HG03378 (cell line): Measurements from ENCODE around the gene TSPAN18.

ENCODE experiments used
- ATAC-seq: cut with Tn5 transposase; IDR thresholded peaks from one replicate; pipeline ENCODE4 v1.9.1; 2021; ENCODE audit warnings: mild to moderate bottlenecking, moderate library complexity; ENCODE audit not compliant: unreplicated experiment

The TSPAN18 gene

DNA sequence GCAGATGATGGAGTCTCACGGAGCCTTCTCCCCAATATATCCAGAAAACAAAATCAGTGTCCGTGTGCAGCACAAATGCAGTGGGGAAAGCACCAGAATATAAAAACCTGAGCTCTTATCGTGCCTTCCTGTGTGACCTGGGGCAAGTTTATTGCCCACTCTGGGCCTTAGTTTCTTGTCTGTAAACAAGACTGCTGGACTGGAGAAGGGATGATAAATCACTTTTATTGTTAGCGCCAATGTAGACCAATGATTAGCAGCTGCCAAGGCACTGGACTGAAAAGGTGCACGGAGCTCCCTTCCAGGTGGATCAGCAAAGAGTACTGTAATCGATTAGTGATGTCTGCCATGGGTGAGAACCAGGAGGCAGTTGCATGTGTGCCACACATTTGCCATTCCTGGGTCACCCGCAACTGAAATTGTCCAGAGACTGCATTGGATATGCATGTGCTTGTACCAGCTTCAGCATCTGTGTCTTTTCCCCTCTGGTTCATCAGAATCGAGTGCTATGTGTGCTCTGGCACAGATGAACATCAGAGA, 89.2 kb downstream of the TSPAN18 start:
- no peak for ATAC-seq

DNA sequence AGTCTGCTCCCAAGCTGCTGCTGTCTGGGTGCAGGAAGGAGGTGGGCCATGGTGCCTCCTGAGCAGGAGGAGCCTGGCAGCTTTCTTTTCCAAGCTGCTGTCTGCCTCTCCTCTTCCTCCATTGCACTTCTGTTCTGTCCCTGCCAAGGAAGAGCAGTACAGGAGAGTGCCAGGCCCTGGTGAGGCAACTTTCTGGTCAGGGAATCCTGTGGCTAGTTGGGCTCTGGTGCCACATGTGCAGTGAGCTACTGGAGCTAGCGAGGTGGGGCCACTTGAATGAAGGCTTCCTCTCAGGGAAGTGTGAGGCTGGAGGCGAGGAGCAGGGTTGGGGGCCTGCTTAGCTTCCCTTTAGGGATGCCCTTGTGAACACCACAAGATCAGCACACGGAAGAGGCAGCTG, 90.0 kb downstream of the TSPAN18 start:
- no peak for ATAC-seq

DNA sequence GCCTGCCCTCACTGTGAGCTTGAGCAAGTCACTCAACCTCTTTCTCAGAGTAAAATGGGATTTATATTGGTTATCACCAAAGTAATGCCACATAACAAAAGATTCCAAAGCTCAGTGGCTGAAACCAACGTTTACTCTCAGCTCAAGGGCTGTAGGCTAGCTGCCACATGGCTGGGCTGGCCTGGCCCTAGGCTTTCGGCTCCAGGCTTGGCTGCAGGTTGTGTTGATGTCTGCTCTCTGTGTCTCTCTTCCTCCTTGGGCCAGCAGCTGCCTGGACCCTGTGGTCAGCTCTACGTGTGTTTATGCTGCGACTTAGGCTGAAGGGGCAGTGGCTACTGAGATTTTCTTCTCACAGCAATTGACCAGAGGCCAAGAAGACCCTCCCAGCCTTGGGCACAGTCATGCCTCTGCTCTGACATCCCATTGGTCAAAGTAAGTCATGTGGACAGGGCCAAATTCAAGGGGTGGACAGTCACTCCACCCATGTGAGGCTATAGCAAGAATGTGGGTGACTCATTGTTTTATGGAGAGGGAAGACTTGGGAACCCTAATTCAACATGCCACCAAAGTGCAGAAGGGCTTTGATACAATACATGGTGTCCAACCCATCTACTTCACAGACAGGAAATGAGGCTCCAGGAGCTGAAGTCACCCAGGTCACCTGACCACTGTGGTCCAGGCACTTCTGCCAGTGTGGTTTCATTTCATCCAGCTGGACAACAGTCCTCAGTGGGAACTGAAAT, 90.6 kb downstream of the TSPAN18 start:
- no peak for ATAC-seq

DNA sequence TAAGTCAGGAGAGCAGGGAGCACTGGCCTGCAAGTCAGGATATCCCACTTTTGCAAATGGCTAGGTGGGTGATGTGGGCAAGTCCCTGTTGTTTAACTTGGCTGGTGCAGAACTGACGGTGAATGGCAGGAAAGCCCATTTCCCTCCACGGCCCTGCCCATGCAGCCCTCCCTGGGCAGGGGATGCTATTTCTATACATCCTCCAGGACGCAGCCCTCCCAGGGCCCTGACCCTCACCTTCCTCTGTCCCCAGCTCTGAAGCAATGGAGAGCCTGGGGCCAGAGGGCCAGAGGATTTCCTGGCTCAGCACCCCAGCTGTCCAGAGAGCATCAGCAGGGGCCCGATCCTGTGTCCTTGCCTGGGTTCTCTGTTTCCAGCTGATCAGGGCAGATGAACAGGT, 91.3 kb downstream of the TSPAN18 start:
- ATAC-seq, result no peak

DNA sequence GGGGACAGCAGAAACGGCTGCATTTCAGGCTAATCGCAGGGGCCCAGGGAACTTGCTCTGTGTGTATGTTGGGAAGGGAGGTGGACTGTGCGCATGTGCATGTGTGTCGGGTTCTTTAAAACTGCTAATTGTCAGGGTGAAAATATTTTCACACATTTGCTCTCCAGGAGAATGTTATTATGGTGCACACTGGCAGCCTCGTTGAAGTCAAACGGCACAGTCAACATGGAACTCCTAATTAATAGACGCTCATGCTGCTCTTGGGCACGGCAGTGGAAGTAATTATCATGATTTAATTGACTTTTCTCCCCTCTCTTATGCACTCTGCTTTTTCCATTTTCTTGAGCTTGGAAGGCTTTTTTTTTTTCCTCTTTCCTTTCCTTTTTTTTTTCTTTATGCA, 92.6 kb downstream of the TSPAN18 start:
- no peak for ATAC-seq

DNA sequence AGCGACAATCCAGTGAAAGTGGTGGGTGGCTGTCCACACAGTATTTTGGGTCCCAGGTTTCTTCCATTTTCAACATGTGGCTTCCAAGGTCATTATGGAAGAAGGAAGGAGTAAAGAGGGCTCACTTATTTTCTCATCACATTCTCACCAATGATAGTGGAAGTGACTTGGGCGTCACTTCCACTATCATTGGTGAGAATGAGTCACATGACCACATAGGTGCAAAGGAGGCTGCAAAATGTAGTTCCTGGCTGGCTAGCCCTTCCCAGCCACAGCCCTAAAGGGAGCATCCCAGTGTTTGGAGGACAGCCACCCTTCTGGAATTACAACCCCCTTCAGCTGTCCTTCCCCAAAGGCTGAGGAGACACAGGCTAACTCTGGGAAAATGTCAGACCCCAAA, 95.6 kb downstream of the TSPAN18 start:
- no peak for ATAC-seq

DNA sequence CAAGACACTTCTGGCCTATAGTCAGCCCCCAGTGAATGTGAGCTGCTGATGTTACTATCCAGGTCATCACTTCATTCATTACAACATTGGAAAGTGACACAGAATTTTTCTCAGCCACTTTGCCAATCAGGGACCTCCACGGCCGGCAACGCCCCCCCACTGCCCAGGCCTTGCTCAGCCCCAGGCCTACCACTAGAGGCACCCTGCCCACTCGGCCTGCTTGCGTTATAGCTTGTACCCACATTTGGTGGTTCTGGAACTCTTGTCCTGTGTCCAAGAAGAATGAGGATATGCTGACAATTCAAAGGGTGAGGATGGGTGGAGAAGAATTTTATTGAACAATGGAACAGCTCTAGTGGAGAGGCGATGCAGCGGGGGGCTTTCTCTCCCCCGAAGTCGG, 96.2 kb downstream of the TSPAN18 start:
- ATAC-seq, result no peak

DNA sequence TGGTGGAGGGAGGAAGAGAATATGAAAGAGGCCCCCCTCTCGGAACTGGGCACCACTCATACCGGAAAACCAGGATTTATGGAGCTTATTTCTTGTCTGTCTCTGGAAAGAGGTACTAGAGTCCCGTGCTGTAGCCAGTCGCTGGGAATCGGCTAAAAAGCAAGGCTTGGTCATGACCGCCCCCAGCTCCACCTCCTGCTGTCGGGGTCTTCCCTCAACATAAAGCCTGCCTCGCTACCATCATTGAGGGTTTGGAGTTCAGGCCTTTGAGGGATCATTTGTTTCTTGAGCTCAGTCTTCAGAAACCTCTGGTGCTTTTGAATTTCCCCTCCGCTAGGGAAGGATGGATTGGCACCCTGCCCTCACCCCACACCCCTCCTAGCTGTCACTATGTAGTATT, 97.1 kb downstream of the TSPAN18 start:
- no peak for ATAC-seq

DNA sequence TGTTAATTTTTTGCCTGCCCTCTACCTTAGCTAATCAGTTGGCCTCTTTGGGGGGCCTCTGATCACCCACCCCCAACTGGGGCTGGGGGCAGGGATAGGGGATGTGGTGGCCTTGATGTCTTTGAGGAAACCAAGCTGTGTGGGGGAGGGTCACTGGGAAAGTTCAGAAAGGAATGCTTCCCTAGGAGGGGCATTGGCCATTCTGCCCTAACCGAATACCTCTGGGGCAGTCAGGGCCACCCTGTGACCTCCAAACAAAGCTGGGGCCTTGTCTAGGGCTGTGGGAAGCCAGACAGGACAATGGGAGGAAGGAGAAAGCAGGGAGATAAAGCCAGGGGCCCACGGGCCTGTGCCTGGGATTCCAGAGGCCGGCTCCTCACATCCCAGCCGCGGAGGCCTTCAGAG, 97.5 kb downstream of the TSPAN18 start:
- ATAC-seq, result no peak

DNA sequence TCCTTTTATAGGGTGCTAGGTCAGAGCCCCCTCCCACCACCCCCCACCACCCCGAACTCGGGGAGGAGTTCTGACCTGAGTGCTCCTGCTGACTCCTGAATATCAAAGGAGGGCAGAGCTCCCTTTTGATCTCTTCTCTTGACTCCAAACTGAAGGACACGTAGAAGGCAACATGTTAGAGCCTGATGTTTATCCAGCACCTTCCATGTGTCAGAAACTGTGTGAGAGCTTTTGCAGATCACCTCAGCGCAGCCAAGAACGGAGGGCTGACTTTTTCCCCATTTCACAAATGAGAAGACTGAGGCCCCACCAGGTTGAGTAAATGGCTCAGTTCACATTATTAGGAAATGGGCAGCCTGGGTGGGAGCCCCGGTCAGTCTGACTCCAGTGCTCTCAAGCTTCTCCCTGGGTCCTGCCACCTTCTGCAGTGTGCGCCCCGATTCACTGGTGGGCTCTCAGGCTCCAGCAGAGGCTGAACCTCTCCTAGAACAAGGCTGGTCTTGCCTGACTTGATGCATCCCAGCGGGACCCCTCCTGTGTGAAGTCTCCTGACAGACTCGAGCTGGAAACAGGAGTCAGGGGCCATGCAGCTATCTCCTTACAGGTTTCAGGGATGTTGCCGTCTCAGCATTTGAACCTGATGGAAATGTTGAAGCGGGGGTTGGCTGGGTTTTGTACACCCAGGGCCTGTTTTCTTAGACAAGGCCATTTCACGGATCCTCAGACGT, 98.5 kb downstream of the TSPAN18 start:
- no peak for ATAC-seq

DNA sequence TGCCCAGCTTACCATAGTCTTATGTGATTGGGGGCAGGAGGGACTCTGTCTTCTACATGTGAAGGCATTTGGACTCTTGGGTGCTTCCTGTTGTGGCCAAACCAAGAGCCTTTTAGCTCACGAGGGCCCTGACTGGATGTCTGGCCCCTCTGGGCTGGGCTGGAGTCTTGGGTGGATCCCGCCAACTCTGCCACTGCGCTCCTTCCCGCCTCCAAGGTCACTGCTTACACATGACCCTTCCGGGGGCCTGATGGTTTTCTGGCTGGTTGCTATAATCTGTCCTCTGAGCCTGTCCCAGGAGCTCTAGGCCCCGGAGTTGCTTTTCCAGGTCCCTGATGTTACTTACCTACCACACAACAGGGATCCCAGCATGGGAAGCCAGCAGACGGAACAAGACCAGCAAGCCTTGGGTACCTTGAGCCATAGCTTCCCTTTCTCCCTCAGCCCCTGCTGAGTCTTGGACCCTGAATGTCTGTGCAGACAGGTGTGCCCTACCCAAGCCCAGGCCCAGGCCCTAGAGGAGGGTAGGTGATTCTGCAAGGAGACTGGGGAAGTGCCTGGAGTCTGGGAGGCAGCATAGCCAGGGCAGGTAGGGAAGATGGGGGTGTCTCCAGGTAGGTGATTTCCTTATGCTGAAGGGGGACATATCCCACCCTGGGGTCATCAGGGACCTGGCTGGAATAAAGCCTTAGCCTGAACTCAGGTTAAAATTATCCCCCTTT, 100.3 kb downstream of the TSPAN18 start:
- no peak for ATAC-seq

DNA sequence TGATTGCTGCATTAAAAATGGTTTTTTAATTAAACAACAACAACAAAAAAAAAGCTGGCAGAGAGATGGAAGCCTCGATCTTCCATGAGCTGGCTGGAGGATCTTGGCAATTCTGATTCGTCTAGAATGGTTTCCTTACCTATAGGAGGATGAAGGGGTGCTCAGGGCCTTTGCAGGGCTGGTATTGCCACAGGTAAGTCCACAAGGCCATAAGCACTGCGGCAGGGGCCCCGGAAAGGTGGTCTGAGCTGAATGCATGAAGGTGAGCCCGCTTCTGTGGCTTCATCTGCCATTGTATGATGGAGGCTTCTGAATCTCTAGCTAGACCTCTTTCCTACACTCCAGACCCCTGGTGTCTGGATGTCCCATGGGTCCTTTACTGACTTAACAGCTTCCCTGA, 101.5 kb downstream of the TSPAN18 start:
- ATAC-seq, result no peak

DNA sequence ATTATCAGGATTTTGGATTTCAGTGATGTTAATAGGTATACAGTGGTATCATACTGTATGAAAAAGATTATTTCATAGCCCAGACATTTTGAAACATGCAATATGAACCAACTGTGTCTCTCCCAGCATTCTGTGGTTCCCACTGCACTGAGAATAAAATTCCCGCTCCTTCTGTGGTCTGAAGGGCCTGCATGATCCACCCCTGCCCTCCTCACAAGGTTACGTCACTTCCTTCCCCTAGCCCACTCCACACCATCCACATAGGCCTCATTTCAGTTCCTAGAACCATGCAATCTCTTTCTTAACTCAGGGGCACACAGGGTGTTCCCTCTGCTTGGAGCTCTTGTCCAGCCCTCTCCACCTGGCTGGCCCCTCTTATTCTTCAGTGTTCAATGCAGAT, 103.1 kb downstream of the TSPAN18 start:
- ATAC-seq, result no peak

DNA sequence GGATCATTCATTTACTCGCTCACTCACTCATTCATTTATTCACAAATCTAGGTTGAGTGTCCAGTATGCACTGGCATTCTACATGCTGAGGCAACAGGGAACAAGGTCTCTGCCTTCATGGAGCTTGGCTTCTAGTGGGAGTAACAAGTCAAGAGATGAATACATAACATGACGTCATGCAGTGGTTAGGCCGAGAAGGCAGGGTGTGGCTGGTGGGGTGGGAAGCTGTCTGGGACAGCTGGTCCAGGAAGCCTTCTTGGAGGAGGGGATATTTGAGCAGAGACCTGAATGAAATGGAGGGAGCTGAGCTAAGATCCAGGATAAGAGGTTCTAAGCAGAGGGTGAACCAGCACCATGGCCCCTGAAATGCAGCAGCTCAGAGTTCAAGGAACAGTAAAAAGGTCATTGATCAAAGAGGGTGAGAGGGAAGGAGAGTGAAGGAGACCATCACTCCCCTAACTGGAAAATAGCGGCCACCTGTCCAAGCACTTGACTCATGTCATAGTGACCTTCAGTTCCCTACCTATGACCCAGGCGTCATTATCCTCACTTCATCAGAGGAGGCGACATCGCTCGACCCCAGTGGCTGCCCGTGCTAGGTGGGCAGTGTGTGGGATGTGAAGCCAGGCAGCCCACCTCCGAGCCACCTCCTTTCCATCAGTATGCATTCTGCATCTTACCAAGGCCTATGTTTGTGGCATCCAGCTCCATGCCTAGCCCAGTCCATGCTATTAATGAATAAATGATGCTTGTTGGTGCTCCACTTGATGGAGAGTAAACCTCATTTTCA, 105.0 kb downstream of the TSPAN18 start:
- ATAC-seq, result no peak

DNA sequence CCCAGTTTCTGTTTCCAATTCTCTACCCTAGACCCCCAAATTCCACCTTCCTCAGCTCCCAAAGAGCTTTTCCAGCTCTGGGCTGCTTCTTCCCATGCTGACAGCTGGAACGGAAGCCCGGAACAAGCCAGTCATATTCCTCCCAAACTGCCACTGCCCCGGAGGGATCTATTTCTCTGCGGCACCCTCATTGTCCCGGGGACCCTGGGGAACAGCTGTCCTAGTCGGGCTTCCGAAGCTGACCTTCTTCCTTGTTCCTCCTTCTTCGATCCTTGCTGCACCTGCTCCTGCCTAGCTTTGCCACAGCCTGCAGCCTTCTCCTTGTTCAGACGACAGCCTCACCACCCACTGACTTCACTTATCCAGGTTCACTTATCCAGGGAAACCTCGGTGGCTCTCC, 105.7 kb downstream of the TSPAN18 start:
- ATAC-seq, result no peak

DNA sequence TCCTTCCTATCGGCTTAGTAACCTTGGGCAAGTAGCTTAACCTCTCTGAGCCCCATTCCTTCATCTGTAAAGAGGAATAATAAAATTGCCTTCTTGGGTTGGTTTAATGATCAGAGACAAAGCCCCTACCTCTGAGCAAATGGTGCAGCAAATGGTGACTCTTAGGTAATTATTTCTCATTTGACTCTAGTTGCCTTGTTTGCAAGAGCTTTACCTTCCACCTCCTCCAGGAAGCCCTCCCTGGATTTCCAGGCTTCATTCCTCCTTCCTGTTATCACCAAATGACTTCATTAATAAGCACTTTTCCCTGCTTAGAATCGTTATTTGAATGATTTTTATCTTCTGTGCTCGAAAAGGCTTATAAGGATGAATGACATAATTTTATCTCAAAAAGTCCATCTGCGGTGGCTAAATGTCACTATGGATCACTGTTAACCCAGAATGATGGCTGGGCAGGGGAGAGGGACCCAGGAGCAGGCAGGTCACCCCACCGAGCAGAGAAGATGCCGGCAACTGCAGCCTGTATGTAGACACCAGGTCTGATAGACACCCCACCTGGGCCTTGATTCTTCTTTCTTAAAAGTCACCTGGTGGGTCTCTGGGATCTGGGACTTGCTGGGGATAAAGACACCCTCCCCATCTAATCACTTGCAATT, 106.6 kb downstream of the TSPAN18 start:
- no peak for ATAC-seq

DNA sequence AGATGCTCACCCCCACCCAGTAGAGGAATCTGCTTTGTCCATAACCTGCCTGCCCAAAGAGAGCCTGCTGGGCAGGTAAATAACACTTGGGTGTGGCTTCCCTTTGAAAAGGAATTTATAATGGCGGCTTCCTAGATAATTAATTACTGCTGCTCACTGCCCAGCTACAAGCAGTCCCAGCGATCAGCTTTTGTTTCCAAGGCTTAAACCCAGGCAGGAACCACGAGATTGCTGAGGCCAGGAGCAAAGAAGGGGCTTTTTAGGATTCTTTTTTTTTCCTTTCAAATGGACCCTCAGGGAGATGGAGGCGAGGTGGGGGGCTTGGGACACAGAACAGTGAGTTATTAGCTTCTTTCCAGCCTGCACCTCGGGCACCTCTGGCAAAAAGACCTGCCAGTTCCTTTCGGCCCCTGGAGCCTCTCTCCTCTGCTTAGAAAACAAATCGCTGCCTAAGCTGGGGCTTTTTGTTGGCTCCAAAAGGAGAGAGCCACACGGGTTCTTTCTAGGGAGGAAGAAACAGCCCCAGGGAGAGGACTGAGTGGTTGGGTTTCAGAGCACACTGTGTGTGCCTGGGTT, 107.2 kb downstream of the TSPAN18 start:
- no peak for ATAC-seq

DNA sequence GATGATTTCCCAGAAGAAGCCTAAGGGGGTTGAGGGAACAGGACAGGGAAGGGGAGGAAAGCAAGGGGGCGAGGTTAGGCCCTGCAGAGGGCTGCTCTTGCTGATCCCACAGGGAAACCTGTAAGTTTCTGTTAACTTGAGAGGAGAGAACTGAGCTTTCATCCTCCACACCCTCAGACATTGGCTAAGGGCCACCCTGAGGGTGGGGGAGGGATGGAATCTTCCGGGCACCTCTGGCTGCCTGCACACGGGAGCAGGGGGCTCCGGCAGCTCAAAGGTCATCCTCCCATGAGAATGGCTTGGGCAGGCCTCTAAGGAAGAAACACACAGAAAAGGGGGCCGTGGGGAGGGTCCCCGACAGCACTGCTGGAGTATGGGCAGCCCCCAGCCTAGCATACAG, 108.1 kb downstream of the TSPAN18 start:
- no peak for ATAC-seq

DNA sequence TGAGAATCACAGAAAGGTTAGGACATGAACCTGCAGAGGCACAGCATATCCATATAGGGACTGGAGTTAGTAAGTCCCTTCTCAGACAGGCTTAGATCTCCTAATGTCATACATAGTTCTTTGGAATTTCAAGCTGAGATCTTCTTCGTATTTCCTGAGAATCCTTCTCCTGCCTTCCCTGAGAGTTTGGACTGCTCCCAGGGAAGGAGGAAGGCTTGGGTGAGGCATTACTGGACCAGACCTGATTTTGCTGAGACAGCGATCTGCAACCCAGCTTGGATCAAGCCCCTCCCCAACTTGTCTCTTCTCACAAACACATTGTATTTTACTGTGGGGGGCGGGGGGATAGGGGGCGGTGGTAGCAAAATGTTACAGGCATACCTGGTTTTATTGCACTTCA, 108.5 kb downstream of the TSPAN18 start:
- no peak for ATAC-seq

DNA sequence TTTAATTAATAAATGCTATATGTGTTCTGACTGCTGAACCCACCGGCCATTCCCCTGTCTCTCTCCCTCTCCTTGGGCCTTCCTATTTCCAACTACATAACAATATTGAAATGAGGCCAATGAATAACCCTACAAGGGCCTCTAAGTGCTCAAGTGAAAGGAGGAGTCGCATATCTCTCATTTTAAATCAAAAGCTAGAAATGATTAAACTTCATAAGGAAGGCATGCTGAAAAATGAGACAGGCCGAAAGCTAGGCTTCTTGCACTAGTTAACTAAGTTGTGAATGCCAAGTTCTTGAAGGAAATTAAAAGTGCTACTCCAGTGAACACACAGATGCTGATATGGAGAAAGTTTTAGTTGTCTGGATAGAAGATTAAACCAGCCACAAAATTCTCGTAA, 109.2 kb downstream of the TSPAN18 start:
- no peak for ATAC-seq
